ENCODE data around the gene CLTC. TPM values are rescaled to one million over a fixed set of nuclear protein-coding genes. Genes with fewer than 3 reads are reported as not detected.

The CLTC gene
- total and polyA plus RNA-seq, 2 of the 8 experiments (the other 6 are each of a cell fraction or from before 2014, with no cell fraction given): 175 to 283 TPM

DNA sequence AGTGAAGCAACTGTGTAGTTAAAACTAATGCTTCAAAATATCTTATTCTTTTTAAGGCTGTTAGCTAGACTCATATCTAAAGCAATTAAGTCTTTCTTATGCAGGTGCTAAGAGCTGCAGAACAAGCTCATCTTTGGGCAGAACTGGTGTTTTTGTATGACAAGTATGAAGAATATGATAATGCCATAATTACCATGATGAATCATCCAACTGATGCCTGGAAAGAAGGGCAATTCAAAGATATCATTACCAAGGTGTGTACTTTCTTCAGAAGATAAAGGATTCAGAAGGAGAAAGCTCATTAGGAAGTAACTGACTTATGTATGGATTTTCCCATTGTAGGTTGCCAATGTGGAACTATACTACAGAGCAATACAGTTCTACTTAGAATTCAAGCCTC, 63.6 kb downstream of the CLTC start:
- no peak overlapping the region for H3K23ac ChIP-seq (ENCODE audit: insufficient read length)
- H3K4ac ChIP-seq (replicated peaks; ENCODE audit: insufficient read length, low read depth, low read length): no peak overlapping the region
- H3K9me3 ChIP-seq (ENCODE audit: insufficient read depth in 2 of 2, low read depth in 1 of 2, low read length in 1 of 2): no peaks in the 10 kb centered on the region
- no peak for FAIRE-seq
- no peak overlapping the region for H3K56ac ChIP-seq (replicated peaks; ENCODE audit: insufficient read length, low read depth, low read length)
- peaks cover 3 to 4% of the 10 kb centered on the region in 2 experiments for H4K20me1 ChIP-seq (replicated peaks in 1 of 2; ENCODE audit: control insufficient read depth in 1 of 2, insufficient read depth in 2 of 2, low read length in 2 of 2)
- no peak overlapping the region; the same call in 1 of the 2 replicates for H4K8ac ChIP-seq (ENCODE audit: extremely low read depth, insufficient read depth, low read length)
- H3K4me3 ChIP-seq (ENCODE audit: extremely low read depth in 1 of 4, insufficient read depth in 2 of 4, low read depth in 3 of 4, low read length in 4 of 4): no peak overlapping the region
- H2BK20ac ChIP-seq (ENCODE audit: low read length): no peak overlapping the region
- H3K79me1 ChIP-seq (ENCODE audit: low read depth, low read length): no peaks in the 10 kb centered on the region
- no peak overlapping the region for H3K18ac ChIP-seq (ENCODE audit: extremely low read depth, low read length)
- no peak overlapping the region for H2BK120ac ChIP-seq (replicated peaks; ENCODE audit: low read depth, low read length)
- no peaks in the 10 kb centered on the region for H3K27me3 ChIP-seq (replicated peaks in 1 of 4; ENCODE audit: control insufficient read depth in 3 of 4, extremely low read depth in 1 of 4, insufficient read depth in 3 of 4, low read length in 3 of 4)
- no peak overlapping the region for H3K9ac ChIP-seq (replicated peaks in 1 of 4; ENCODE audit: extremely low read depth in 1 of 4, low read depth in 3 of 4, low read length in 3 of 4)
- H4K91ac ChIP-seq (replicated peaks; ENCODE audit: insufficient read length, low read length): no peak overlapping the region
- no peaks in the 10 kb centered on the region for H3K79me2 ChIP-seq (ENCODE audit: control insufficient read depth in 1 of 2, insufficient read depth in 2 of 2, low read length in 2 of 2)
- no peak overlapping the region for H2AFZ ChIP-seq (ENCODE audit: low read length)
- no peaks in the 10 kb centered on the region for H3K23me2 ChIP-seq (ENCODE audit: low read depth, low read length)
- peaks cover 25 to 98% (median 81%) of the 10 kb centered on the region in 4 experiments for H3K36me3 ChIP-seq (ENCODE audit: control insufficient read depth in 2 of 4, insufficient read depth in 4 of 4, low read length in 3 of 4)
- no peak overlapping the region for H2BK12ac ChIP-seq (ENCODE audit: low read depth, low read length)
- no peak overlapping the region for H4K5ac ChIP-seq (ENCODE audit: insufficient read length, low read depth, low read length)
- no peak overlapping the region for H2BK15ac ChIP-seq (ENCODE audit: low read length)
- H3K14ac ChIP-seq (ENCODE audit: insufficient read length): no peak overlapping the region
- no peak for DNase-seq (ENCODE audit: low read depth in 1 of 2, low spot score in 2 of 2)
- CTCF ChIA-PET (ENCODE audit: partially characterized antibody): interaction anchor here (0.9 to 1.3 kb wide), 4 partner anchors 9 to 354 kb away, joined by 3 to 6 read pairs (median 3); no protein-coding TSS in a partner anchor
- no peak overlapping the region for H3K27ac ChIP-seq (ENCODE audit: low read depth, low read length)
- POLR2A ChIA-PET (ENCODE audit: partially characterized antibody): interaction anchor here (1.1 to 1.9 kb wide), 3 partner anchors 10 to 26 kb away, joined by 3 to 5 read pairs (median 4); no protein-coding TSS in a partner anchor
- no peak overlapping the region for H2AK5ac ChIP-seq (ENCODE audit: low read depth, low read length)
- no peak overlapping the region for H2BK5ac ChIP-seq (ENCODE audit: low read depth, low read length)
- H3K4me2 ChIP-seq (ENCODE audit: insufficient read depth in 1 of 2, low read depth in 2 of 2, low read length in 2 of 2): no peak overlapping the region
- H3K4me1 ChIP-seq (replicated peaks in 1 of 4; ENCODE audit: control insufficient read depth in 3 of 4, insufficient read depth in 4 of 4, low read length in 3 of 4): no peaks in the 10 kb centered on the region
- no peak for TF ChIP-seq KDM5A (IDR thresholded peaks at IDR 0.05; ENCODE audit: low read length)
- no peak for TF ChIP-seq GTF2F1 (IDR thresholded peaks at IDR 0.05; ENCODE audit: borderline replicate concordance, low read depth, low read length)
- TF ChIP-seq TEAD4 (IDR thresholded peaks at IDR 0.05; ENCODE audit: low read depth, low read length): no peak
- no peak for TF ChIP-seq EGR1 (IDR thresholded peaks at IDR 0.05; ENCODE audit: borderline replicate concordance, low read depth, low read length)
- no peak for TF ChIP-seq GABPA (IDR thresholded peaks at IDR 0.05; ENCODE audit: borderline replicate concordance, insufficient read depth, low read length)
- TF ChIP-seq, protein P1, sequence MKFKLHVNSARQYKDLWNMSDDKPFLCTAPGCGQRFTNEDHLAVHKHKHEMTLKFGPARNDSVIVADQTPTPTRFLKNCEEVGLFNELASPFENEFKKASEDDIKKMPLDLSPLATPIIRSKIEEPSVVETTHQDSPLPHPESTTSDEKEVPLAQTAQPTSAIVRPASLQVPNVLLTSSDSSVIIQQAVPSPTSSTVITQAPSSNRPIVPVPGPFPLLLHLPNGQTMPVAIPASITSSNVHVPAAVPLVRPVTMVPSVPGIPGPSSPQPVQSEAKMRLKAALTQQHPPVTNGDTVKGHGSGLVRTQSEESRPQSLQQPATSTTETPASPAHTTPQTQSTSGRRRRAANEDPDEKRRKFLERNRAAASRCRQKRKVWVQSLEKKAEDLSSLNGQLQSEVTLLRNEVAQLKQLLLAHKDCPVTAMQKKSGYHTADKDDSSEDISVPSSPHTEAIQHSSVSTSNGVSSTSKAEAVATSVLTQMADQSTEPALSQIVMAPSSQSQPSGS (IDR thresholded peaks at IDR 0.05; ENCODE audit: low read length): no peak
- no peak for TF ChIP-seq TAF7 (optimal IDR thresholded peaks at IDR 0.05; ENCODE audit: borderline replicate concordance, low read depth, low read length)

Measured in H1 (cell line).